Measurements from ENCODE around the gene MACROD2.

DNA sequence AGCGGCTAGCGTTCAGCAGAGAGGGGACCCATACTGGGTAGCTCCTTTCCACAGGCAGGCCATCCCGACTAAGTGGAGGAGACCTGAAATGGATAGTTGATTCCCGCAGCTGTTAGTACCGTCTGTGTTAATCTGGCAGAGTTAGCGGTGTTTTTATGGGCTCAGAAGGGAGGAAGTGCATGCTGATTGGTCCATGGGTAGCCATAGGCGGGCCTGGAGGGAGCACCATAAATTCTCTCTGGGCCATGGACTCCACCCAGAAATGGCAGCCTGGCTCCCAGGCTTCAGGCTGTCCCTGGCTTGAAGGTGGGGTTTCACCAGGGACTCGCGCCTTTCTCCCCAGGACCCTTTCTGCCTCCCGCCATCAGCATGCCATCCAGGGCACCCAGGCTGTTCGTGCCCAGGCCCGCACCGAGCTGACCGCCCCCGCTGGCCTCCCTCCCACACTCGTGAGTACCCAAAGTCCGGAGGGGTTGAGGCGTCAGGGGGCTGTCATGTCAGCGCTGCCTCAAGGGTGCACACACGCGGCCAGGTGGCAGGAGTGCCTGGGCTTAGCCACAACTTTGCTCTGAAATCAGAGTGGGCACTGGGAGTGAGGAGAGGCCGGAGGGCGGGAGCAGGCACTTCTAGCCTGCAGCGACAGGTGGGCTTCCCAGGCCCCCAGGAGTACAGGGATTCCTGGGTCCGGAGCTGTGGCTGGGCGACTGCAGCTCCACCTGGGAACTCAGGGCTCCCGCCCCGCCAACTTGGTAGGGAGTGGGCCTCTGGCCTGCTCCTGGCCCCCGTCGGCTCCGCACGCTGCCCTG lies 1036.4 kb downstream of the MACROD2 start:
- TF ChIP-seq EZH2 (IDR thresholded peaks at IDR 0.05; ENCODE audit: low read length) (no peak), CTCF (optimal IDR thresholded peaks at IDR 0.05 in 1 of 3, IDR thresholded peaks at IDR 0.05 in 1 of 3, conservative IDR thresholded peaks at IDR 0.05 in 1 of 3; ENCODE audit: extremely low read depth in 1 of 3, insufficient read depth in 2 of 3, low read length in 3 of 3) (no peak)
